Measurements from ENCODE around the gene TSPEAR. TPM values are rescaled to one million over a fixed set of nuclear protein-coding genes. Genes with fewer than 3 reads are reported as not detected.
"Not testable (repeated sequence)": the region's sequence is repeated elsewhere in the genome, so short reads cannot be mapped to it uniquely, and the experiment has no call there.

The TSPEAR gene
- polyA plus RNA-seq, 5 donors: 2.0 to 4.4 (median 3.0) TPM

- DNase-seq: not testable (repeated sequence)
These were observed 26.3 kb downstream of the TSPEAR start for GRCh38 chr21:44685050-44685449.

- DNase-seq: no peak
These were observed 26.9 kb downstream of the TSPEAR start for GRCh38 chr21:44684483-44684882.

DNA sequence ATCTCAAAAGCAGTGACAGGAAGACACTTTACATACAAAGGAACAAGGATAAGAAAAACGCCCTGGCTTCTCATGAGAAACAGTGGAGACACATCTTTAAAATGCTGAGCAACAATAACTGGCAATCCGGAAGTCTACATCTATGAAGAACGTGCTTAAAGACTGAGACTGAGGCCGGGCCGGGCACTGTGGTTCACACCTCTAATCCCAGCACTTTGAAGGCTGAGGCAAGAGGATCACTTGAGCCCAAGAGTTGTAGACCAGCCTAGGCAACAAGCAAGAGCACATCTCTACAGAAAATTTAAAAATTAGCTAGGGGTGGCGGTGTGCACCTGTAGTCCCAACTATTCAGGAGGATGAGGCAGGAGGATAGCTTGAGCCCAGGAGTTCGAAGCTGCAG, 27.3 kb downstream of the TSPEAR start:
- no peak for DNase-seq

DNA sequence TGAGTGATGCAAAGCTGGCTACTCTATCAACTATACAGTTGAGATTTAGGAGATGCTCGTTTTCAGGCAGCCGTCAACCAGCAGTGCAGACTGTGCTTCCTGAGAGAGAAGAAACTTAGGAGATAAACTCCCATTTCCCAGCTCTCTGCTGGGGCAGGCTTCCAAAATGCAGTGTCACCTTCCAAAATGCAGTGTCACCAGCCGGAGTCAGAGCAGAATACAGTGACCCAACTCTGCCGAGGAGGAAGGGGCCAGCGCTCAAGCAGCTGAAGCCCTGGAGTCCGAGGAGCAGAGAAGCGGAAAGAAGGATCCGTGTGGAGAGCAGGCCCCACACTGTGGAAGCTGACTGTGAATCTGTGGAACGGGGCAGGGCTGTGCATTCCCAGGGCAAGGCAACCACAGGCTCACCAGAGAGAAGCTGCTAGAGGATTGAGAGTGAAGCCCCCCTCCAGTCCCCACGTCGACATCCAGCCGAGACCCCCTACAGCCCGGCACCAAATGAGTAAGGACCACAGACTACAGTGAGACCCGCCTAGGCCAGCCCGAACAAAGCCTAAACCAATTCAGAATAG, 28.7 kb downstream of the TSPEAR start:
- DNase-seq: no peak

DNA sequence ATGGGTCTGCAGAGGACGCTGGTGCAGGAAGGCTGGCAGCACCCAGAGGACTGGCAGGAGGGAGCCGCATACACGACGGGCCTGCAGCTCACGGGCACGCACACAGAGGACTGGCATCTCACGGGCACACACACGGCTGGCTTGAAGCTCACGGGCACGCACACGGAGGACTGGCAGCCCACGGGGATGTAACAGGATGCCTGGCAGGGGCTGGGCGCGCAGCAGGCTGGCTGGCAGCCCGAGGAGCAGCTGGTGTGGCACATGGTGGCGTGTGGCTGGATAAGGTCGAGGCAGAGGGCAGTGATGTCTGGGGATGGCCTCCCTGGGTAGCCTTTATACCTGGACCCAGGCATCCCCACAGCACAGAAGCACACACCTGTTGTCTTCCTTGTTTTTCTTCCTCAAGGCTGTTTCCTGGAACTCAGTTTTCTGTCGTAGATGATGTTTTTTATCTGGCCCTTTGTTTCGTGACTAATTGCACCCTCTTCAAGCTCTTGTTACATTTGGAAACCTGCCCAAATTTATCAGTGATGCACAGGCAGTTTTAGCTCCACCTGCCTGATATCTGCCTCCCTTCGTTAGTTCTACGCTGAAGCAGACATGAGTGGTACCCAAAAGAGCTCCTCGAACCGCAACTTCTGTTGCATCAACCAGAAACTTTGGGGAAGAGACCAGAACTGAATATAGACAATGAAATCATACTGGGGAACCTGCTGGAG, 29.4 kb downstream of the TSPEAR start, which contains the start of gene KRTAP12-1:
Gene KRTAP12-1, minus strand, starts transcription at position 303 of the 719 bp plus-strand sequence. Its CDS starts 40 bp downstream, at position 263.
- DNase-seq: no peak

DNA sequence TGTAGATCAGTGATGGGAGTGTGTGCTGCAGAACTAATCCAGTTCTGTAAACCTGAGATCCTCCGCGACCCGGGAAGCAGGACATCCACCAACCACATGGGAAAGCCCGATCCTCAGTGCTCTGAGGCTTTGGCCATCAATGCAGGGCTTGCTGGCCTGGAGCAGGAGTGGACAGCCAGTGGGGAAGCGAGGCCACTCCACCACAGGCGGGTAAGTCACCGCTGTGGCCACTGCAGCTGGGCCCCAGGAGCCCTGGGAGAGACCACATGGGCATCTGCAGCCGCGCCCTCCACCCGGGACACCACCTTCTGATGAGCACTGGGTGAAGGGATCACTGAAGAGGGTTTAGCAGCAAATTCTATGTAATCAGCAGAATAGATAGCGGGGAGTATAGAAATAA, 30.2 kb downstream of the TSPEAR start:
- no peak for DNase-seq

- no peak for DNase-seq
These were observed 33.5 kb downstream of the TSPEAR start for GRCh38 chr21:44677881-44678280.

DNA sequence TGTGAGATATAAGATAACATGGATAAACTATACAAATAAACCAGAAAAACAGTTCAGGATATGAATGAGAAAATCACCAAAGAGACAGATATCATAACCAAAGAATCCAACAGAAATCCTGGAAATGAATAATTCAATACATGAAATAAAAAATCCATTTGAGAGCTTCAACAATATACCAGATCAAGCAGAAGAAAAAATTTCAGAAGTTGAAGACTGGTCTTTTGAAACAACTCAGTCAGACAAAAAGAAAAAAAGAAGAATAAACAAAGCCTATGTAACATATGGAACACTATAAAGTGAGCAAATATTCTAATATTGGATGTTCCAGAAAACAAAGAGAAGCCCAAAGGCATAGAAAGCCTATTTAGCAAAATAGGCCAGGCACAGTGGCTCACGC, 39.5 kb downstream of the TSPEAR start:
- DNase-seq: no peak

- DNase-seq: no peak
These were observed 40.5 kb downstream of the TSPEAR start for GRCh38 chr21:44670642-44671432.

DNA sequence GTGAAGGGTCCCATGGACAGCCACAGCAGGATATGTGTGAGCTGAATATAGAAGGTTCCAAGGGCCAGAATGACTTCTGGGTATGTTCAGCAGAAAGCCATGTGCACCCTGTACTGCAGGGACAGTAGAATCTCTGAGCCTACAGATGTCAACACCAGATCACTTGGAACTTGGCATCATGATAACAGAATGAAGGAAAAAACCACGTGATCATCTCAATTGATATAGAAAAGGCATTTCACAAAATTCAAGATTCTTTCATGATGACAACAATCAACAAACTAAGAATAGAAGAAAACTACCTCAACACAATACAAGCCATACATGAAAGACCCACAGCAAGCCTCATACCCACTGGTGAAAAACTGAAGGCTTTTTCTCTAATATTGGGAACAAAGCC, 43.8 kb downstream of the TSPEAR start:
- no peak for DNase-seq

- no peak for DNase-seq
These were observed 44.7 kb downstream of the TSPEAR start, which contains the start of gene KRTAP12-2 for GRCh38 chr21:44666401-44667320. TSS of gene KRTAP12-2 (minus strand) at chr21:44666927. CDS start at chr21:44666886, 41 bp downstream.

GRCh38 chr21:44664691-44665090, 46.7 kb downstream of the TSPEAR start:
- no peak for DNase-seq

GRCh38 chr21:44661567-44661966, 49.8 kb downstream of the TSPEAR start:
- not testable (repeated sequence) for DNase-seq

- no peak for DNase-seq
These were observed 52.3 kb downstream of the TSPEAR start for GRCh38 chr21:44658913-44659595.

DNA sequence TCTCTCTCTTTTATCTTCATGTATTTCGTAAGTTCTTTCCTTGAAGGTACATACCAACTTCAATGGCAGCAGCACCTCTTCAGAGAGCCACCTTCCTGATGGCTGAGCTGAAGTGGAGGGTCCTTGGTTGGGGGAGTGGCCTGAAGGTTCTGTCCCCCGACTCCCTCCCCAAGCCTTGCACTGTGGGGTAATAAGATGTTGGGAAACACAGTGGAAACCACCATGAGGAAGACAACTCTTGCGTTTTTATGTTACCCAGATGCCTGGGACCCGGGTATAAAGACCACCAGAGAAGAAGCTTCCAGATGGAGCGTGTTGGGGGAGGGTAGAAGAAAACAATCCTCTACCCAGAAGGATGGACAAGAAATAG, 52.8 kb downstream of the TSPEAR start:
- DNase-seq: no peak

- no peak for DNase-seq
These were observed 53.5 kb downstream of the TSPEAR start, which contains the start of gene KRTAP12-3 for GRCh38 chr21:44657635-44658540. TSS of gene KRTAP12-3 (plus strand) at chr21:44657932. CDS start at chr21:44657980, 48 bp downstream.

DNA sequence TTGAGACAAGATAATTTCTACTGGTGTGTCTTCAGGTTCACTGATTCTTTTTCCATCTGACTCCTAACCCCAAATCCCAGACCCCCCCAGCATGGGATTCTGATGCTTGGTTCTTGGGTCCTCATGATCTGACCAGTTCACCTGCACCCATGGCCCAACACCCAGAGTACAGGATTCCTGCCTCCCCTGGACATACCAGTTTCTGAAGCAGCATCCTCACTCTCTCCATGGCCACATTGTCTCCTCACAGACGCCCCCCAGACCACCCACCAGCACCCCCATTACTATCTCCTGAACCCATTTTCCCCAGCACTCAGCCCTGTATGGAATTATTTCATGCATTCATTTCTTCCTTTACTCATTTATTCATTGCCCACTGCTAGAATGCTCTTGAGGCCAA, 54.5 kb downstream of the TSPEAR start:
- DNase-seq: no peak

- DNase-seq: no peak
These were observed 56.7 kb downstream of the TSPEAR start, which contains the start of gene KRTAP12-4 for GRCh38 chr21:44654576-44655175. TSS of gene KRTAP12-4 (minus strand) at chr21:44654659. CDS start at chr21:44654614, 45 bp downstream.

Data from right lung (tissue), 5 donors.